AG20443 (cell line): ENCODE data around the gene OCRL.
"Not testable (repeated sequence)": the region's sequence is repeated elsewhere in the genome, so short reads cannot be mapped to it uniquely, and the experiment has no call there.

Source experiments
- DNase-seq: peaks from one replicate; pipeline ENCODE4 v3.0.0; 2012; ENCODE audit warnings: low spot score, mixed read lengths

The OCRL gene

GRCh38 chrX:129534816-129535578 is 5.1 kb upstream of the OCRL start:
- DNase-seq, result peak; percentile 52

GRCh38 chrX:129540722-129541184 is 694 bp downstream of the OCRL start:
- peak; percentile 14 for DNase-seq

GRCh38 chrX:129544780-129545179 is 4.7 kb downstream of the OCRL start:
- no peak for DNase-seq

- no peak for DNase-seq
Observed at GRCh38 chrX:129545408-129545807, 5.3 kb downstream of the OCRL start.

- no peak for DNase-seq
Observed at GRCh38 chrX:129549124-129549523, 9.1 kb downstream of the OCRL start.

- no peak for DNase-seq
Observed at GRCh38 chrX:129553619-129554288, 13.7 kb downstream of the OCRL start.

- peak; percentile 5 for DNase-seq
Observed at GRCh38 chrX:129554816-129555215, 14.8 kb downstream of the OCRL start.

- DNase-seq, result no peak
Observed at GRCh38 chrX:129556806-129557315, 16.8 kb downstream of the OCRL start.

- DNase-seq, result no peak
Observed at GRCh38 chrX:129557844-129558480, 17.9 kb downstream of the OCRL start.

- DNase-seq, result no peak
Observed at GRCh38 chrX:129559783-129560182, 19.7 kb downstream of the OCRL start.

GRCh38 chrX:129561453-129561852 is 21.4 kb downstream of the OCRL start:
- no peak for DNase-seq

GRCh38 chrX:129564345-129564744 is 24.3 kb downstream of the OCRL start:
- not testable (repeated sequence) for DNase-seq

GRCh38 chrX:129565046-129565650 is 25.1 kb downstream of the OCRL start:
- DNase-seq, result no peak

- DNase-seq, result no peak
Observed at GRCh38 chrX:129566073-129566472, 26.0 kb downstream of the OCRL start.

- no peak for DNase-seq
Observed at GRCh38 chrX:129568349-129568748, 28.3 kb downstream of the OCRL start.

- peak; percentile 7 for DNase-seq
Observed at GRCh38 chrX:129572422-129572821, 32.4 kb downstream of the OCRL start.

- not testable (repeated sequence) for DNase-seq
Observed at GRCh38 chrX:129573652-129574051, 33.6 kb downstream of the OCRL start.

- no peak for DNase-seq
Observed at GRCh38 chrX:129574214-129574613, 34.2 kb downstream of the OCRL start.

- no peak for DNase-seq
Observed at GRCh38 chrX:129576539-129576938, 36.5 kb downstream of the OCRL start.

- DNase-seq, result peak; percentile 80
Observed at GRCh38 chrX:129577473-129577872, 37.4 kb downstream of the OCRL start.

GRCh38 chrX:129577877-129578276 is 37.8 kb downstream of the OCRL start:
- DNase-seq, result no peak

- DNase-seq, result no peak
Observed at GRCh38 chrX:129581904-129582303, 41.8 kb downstream of the OCRL start.
